ENCODE data around the gene ACACB.

GRCh38 chr12:109151457-109151856 is 35.1 kb downstream of the ACACB start:
- TF ChIP-seq GATA3 (IDR thresholded peaks at IDR 0.05; ENCODE audit: low read depth, low read length) (no peak), GATA2 (IDR thresholded peaks at IDR 0.05; ENCODE audit: low read depth, low read length) (no peak)

All from SH-SY5Y (cell line).